OCI-LY3 (cell line): ENCODE results near the gene GFRA1.

Experiments
- CTCF ChIP-seq: fragments of 200-600, 300-600 bp; sonication (generic); IDR thresholded peaks from 2 replicates; pipeline ENCODE4 v1.5.1; 2014; ENCODE audit warnings: antibody characterized with exemption, low read length, low read depth
- EZH2phosphoT487 ChIP-seq: fragments of 200-600 bp; shearing (Covaris generic); IDR thresholded peaks from 2 replicates; pipeline ENCODE4 v1.6.1; 2018; ENCODE audit warnings: antibody characterized with exemption, mixed run types, low read depth

- no peak for TF ChIP-seq CTCF
- no peak for TF ChIP-seq EZH2phosphoT487
Observed at GRCh38 chr10:116257785-116258184, 15.2 kb downstream of the GFRA1 start.
